Lower leg skin (tissue), 3 donors: ENCODE results near the gene KCTD21.

ENCODE experiments used
- POLR2A ChIP-seq, 2 donors: fragments of 450-650 bp; IDR thresholded peaks; one replicate each; pipeline ENCODE4 v1.6.1; 2016 to 2017; ENCODE audit warnings: antibody characterized with exemption in 2 of 2, mild to moderate bottlenecking in 1 of 2, moderate library complexity in 1 of 2
- TF ChIP-seq, protein P1 (sequence below), 3 donors: fragments of 450-650 bp; IDR thresholded peaks; one replicate each; pipeline ENCODE4 v1.5.1; 2016; ENCODE audit warnings: antibody characterized with exemption in 3 of 3, mild to moderate bottlenecking in 3 of 3, moderate library complexity in 2 of 3

DNA sequence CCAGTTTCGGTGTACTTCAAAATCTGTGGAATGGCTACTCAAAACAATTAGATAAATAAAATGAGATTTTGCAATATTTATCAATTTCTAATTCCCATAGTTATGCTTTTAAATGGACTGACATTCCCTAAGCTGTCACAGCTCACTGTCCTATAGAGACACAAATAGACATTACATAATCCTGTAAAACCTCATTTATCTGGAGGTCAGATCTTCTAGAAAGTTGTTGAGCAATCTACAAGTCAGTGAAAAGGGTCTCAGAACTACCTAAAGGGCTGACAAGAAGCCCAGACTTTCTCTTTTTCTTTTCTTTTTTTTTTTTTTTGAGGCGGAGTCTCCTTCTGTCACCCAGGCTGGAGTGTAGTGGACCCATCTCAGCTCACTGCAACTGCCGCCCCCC lies 61.0 kb downstream of the KCTD21 start:
- TF ChIP-seq, protein P1, sequence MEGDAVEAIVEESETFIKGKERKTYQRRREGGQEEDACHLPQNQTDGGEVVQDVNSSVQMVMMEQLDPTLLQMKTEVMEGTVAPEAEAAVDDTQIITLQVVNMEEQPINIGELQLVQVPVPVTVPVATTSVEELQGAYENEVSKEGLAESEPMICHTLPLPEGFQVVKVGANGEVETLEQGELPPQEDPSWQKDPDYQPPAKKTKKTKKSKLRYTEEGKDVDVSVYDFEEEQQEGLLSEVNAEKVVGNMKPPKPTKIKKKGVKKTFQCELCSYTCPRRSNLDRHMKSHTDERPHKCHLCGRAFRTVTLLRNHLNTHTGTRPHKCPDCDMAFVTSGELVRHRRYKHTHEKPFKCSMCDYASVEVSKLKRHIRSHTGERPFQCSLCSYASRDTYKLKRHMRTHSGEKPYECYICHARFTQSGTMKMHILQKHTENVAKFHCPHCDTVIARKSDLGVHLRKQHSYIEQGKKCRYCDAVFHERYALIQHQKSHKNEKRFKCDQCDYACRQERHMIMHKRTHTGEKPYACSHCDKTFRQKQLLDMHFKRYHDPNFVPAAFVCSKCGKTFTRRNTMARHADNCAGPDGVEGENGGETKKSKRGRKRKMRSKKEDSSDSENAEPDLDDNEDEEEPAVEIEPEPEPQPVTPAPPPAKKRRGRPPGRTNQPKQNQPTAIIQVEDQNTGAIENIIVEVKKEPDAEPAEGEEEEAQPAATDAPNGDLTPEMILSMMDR (IDR thresholded peaks at IDR 0.05), result no peak
- TF ChIP-seq POLR2A (IDR thresholded peaks at IDR 0.05), result no peak
